GM21737 (cell line): ENCODE data around the gene LGSN.
A peak's percentile ranks its signal among the peaks of the same experiment; 100 is the strongest.
"Not testable (repeated sequence)": the region's sequence is repeated elsewhere in the genome, so short reads cannot be mapped to it uniquely, and the experiment has no call there.

ENCODE experiments used
- ATAC-seq: cut with Tn5 transposase; IDR thresholded peaks from one replicate; pipeline ENCODE4 v1.9.1; 2021; ENCODE audit warnings: mild to moderate bottlenecking, moderate library complexity; ENCODE audit not compliant: unreplicated experiment

The LGSN gene

GRCh38 chr6:63307581-63308246, 12.1 kb downstream of the LGSN start:
- peak; percentile 85 for ATAC-seq

DNA sequence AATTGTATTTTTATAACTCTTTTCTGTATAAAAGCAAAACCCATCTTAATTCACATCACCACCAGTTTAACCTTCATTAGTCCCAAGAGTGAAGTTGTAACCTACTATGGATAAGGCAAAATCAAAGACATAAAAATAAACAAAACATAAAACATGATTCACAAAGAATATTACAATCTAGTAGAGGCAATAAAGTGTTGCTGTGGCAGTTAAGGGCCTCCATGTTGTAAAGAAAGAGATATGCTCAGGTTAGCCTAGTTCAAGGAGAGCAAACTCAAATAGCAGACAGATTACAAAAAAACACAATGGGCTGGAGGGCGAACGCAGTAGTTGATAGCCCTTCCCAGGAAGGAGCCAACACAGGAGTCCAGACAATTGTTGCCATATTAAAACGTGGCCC, 13.4 kb downstream of the LGSN start:
- ATAC-seq, result no peak

DNA sequence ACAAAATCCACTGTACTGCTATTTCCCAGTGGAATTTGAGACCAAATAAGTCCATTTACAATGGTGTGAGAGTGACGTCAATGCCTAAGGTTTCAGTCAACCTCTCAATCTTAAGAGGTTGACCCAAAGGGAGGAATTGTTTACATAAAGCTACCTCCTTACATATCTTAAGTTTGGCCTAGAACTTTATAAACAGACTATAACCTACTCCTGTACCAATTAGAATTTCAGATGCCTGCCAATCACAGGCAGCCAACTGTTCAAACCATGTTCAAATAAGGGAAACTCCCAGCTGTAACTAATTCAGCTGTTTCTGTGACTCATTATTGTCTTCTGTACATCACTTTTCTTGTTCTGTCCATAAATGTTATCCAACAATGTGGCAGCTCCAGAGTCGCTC, 14.5 kb downstream of the LGSN start:
- ATAC-seq, result no peak

DNA sequence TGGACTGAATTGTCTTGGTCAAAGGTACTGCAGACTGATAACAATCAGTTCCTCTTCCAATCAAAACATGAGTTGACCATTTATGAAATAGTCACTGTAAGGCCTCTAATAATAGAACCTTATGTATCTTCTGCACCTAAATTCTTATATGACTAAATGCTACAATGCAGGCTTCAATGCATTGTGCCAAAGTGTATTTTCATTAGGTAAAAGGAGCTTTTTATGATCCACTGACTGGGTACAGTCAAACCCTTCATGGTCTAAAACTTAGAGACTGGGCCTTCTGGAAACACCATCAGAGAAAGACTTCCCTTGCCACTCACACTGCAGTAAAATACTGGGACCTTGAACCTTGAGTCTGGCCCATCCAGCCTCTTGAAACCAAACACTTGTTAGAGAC, 16.3 kb downstream of the LGSN start:
- no peak for ATAC-seq

DNA sequence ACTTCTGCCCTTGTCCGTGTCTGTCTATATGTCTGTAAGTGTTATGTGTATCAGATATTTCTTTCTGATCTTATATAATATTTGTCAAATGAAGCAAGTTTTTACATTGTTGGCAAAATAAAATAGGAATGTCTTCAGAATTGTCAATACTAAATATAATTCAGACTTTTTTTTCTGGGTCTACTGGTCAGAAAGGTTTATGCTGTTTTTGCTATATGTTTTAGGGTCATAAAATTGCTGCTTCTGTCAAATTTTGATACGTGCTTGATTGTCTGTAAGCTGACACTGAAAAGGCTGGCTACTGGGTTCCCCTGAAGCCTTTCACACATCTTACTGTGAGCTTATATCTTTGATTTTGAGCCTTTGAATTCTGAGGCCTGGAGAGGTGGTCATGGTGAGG, 20.1 kb downstream of the LGSN start:
- no peak for ATAC-seq

DNA sequence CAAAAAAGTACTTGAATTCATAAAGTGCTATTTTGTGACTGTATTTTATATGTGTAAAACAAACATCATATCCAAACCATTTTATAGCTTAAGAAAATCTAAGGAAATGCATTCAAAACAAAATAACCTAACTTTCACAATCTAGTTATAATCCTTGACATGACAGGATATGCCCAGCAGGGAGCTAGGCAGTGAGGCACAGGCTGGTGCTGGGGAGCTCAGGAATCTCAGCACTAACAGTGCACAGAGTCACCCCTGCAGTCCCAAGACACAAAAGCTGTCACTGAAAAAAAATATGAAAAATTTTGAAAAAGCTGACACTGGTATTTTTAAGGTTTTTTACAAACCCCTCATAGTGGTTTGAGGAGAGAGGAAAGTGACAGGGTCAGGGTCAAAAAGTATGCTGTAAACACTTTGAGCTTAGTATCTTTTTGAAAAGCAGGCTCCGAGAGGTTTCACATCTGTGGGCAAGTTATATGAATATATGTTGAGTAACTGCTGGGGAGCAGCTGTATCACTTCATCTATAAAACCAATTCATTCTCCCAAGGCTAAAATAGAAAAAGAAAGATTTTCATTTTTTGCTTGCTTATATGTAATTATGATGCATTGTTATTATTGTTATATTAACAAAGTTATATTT, 24.1 kb downstream of the LGSN start:
- no peak for ATAC-seq

DNA sequence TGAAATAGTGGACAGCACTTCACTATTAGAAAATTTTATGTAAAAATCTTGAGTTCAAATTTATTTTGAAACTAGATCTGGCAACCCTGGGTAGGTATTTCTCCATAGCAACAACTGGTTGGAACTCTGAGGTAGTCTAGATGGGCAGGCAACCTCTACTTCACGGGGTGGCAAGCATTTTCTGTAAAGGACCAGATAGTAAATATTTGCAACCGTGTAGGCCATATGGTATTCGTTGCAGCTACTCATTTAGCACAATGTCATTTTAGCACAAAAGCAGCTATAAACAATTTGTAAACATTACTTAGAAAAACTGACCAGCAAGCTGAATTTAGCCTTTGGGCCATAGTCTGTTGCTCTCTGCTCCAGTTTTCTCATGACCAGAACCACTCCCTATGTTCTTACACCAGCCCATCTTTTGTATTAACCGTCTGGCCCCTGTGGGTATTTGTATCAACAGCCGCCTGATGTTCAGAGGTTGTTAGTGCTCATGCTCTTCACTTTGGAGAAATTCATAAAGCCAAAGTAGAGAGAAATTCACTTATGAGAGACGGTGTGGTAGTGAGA, 29.2 kb downstream of the LGSN start:
- ATAC-seq, result no peak

DNA sequence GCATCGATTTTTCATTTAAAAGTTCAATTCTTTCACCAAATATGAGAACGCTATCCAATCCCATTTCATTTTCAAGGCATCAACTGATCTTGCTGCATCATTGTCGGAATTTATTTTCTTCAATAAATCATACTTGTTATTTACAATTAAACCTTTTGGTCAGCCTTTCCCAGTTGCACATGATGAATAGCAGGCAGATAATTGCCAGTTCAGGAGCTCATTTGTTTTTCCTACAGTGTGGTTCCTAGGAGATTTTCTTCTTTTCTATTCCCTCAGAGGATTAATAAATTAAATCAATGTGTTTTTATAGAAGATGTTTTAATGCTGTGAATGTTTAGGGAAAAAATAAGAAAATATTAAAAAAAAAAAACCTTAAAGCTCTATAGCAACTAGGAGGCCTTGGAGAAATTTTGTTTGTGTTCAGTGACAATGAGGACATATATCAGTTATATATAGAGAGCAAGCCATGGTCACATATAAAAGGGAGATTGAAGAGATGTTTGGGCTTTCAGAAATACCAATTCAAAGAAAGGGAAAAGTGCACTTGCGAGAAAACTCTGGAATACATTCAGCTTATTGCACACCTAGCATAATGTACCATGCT, 30.4 kb downstream of the LGSN start:
- no peak for ATAC-seq

- no peak for ATAC-seq
Observed at GRCh38 chr6:63280639-63281180, 39.1 kb downstream of the LGSN start.

DNA sequence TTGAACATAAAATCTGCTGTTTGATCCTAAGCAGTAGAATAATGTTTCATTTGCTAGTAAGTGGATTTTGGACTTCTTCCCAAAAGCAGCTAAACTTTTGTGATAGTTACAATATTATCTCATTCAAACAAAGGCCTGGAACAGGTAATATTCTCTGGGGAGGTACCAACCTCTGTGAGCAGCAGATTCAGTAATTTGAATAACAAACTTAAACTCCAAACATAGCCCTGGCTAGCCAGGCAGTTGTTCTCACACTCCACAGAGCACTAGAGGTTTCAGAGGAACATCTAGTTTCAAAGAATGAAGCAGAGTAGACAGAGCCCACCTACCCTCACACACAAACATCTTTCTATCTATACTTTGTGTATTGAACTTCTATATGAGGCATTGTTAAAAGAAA, 40.9 kb downstream of the LGSN start:
- ATAC-seq, result no peak

DNA sequence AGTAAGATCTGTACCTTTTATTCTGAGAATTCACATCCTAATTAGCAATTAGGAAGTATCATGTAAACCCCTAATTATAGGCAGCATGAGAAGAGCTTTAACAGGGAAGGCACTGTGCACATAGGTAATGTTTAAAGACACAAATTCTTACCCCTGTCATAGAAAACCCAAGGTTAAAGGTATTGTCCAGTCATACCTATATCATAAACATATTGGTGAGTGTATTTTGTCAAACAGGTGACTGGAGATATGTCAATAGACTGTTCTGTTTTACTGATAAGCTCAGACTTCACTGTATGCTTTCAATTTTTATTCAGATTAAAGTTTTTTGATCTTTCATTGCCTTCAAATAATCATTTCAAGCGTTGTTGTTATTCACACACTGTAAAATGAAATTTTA, 43.8 kb downstream of the LGSN start:
- ATAC-seq, result no peak

GRCh38 chr6:63274795-63275430, 44.9 kb downstream of the LGSN start:
- ATAC-seq, result not testable (repeated sequence)

- ATAC-seq, result no peak
Observed at GRCh38 chr6:63272397-63272796, 47.4 kb downstream of the LGSN start.

DNA sequence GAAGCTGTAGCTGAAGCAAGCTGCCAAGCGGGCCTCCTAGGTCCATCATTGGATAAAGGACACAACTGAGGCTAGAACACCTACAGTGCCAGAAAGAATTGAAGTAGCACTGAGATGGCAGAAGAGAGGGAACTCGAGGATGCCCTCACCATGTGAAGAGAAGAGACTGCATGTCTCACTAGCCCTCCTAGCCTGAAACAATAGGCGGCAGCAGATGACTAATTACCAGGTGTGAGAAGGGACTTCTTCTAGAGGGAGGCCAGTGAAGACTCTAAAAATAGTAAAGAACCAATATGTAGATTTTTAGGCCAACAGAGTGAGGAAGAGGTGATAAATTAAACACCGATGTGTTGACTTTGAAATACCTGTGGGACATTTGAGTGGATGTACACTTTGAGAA, 50.3 kb downstream of the LGSN start:
- no peak for ATAC-seq

GRCh38 chr6:63268574-63268973, 51.2 kb downstream of the LGSN start:
- ATAC-seq, result no peak

DNA sequence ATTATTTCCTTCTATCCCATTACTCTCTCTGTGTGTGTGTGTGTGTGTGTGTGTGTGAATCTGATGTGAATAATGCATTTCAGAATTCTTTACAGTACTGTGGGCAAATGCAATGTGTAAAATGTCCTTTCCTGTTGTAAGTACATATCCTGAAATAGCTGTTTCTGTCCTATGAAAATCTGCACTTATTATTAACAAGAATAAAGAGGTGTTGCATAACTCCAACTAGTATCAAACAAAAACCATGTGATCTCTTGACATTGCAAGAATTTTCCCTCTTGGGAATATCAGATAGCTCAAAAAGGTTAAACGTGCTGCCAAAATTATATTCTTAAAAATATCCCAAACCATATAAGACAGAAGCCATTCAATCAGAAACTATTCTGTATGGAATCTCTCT, 52.0 kb downstream of the LGSN start:
- ATAC-seq, result no peak

- ATAC-seq, result no peak
Observed at GRCh38 chr6:63267046-63267445, 52.7 kb downstream of the LGSN start.

DNA sequence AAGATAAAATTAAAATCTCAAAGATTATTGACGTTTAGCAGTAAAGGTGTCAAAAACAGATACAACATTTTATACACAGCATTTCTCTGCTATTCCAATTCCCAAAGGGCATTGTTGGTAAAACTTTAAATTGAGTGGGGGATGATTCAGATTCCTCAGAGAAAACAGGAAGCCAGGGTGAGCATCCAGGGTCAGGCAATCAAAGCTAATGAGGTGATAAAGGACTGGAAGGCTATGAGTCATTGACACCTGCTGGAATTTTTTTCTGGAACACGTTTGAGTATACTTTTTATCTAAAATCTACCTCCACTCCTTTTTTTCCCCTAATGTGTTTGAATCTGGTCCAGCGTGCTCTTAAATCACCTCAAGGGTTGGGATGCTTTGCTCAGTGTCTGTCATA, 56.3 kb downstream of the LGSN start:
- no peak for ATAC-seq

GRCh38 chr6:63261820-63262219, 58.0 kb downstream of the LGSN start:
- no peak for ATAC-seq

DNA sequence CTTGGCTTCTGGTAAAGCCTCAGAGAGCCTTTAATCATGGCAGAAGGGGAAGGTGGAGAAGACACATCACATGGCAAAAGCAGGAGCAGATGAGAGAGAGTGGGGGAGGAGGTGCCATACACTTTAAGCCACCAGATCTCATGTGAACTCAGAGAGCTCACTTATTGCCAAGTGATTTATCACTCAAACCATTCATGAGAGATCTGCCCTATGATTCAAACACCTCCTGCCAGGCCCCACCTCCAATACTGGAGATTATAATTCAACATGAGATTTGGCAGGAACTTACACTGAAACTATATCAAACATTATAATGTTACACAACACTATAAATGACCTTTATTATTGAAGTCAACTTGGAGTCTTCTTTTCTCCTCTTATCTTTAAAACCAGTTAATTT, 60.6 kb downstream of the LGSN start:
- ATAC-seq, result no peak

- ATAC-seq, result no peak
Observed at GRCh38 chr6:63249875-63250482, 69.8 kb downstream of the LGSN start.
